Gastrocnemius medialis (tissue), 4 donors: Measurements from ENCODE around the gene TRIM14. TPM values are rescaled to one million over a fixed set of nuclear protein-coding genes. Genes with fewer than 3 reads are reported as not detected.
"Not testable (repeated sequence)": the region's sequence is repeated elsewhere in the genome, so short reads cannot be mapped to it uniquely, and the experiment has no call there.

Experiments
- ATAC-seq, 2 donors: fragments of 150-250 bp; one replicate each; pipeline ENCODE4 v1.9.1; 2016
- DNase-seq, 2 donors: peaks; one replicate each; pipeline ENCODE4 v3.0.0-alpha.2; 2019
- H3K27ac ChIP-seq, 4 donors: fragments of 200-600 bp; sonication (generic); 1 replicate in 1 of 4; 2 replicates in 3 of 4; pipeline ENCODE4 v1.5.1; 2016 to 2018; ENCODE audit warnings: mild to moderate bottlenecking in 2 of 4, moderate library complexity in 1 of 4
- H3K27me3 ChIP-seq, 3 donors: fragments of 200-600 bp; sonication (generic) in 2 of 3; 1 replicate in 1 of 3; 2 replicates in 2 of 3; pipeline versions ENCODE4 v1.5.1 to v1.6.0; 2016 to 2019; ENCODE audit warnings: mild to moderate bottlenecking in 1 of 3, moderate library complexity in 1 of 3
- H3K36me3 ChIP-seq, 2 donors: fragments of 200-600 bp; sonication (generic) in 1 of 2; one replicate each; pipeline ENCODE4 v1.5.1; 2017 to 2018
- H3K4me1 ChIP-seq, 2 donors: fragments of 200-600 bp; sonication (generic) in 1 of 2; one replicate each; pipeline ENCODE4 v1.5.1; 2016 to 2017; ENCODE audit warnings: mild to moderate bottlenecking in 2 of 2
- H3K4me3 ChIP-seq, 4 donors: fragments of 200-600 bp; sonication (generic) in 3 of 4; 1 replicate in 1 of 4; 2 replicates in 3 of 4; pipeline ENCODE4 v1.5.1; 2016 to 2019; ENCODE audit warnings: mild to moderate bottlenecking in 2 of 4
- H3K9me3 ChIP-seq, 3 donors: fragments of 200-600 bp; sonication (generic) in 2 of 3; 1 replicate in 1 of 3; 2 replicates in 2 of 3; pipeline ENCODE4 v1.5.1; 2016 to 2019
- CTCF ChIP-seq, 5 experiments: fragments of 450-650 bp in 3 of 5; fragments of 200-600 bp in 2 of 5; sonication (generic) in 2 of 5; IDR thresholded peaks in 4 of 5; conservative IDR thresholded peaks in 1 of 5; 1 replicate in 4 of 5; 2 replicates in 1 of 5; pipeline ENCODE4 v1.5.1; 2016 to 2019; ENCODE audit warnings: antibody characterized with exemption in 5 of 5, mild to moderate bottlenecking in 3 of 5, moderate library complexity in 3 of 5
- POLR2A ChIP-seq, 2 donors: fragments of 450-650 bp; IDR thresholded peaks; one replicate each; pipeline ENCODE4 v1.6.1; 2017; ENCODE audit warnings: antibody characterized with exemption in 2 of 2, mild to moderate bottlenecking in 2 of 2, moderate library complexity in 2 of 2
- in situ Hi-C, 4 donors: fragments of 200-750 bp; cut with MboI; loops; one replicate each; pipeline versions ENCODE4 v1.15.0 to v1.8.0; 2017; ENCODE audit warnings: low sequenced_read_pairs in 4 of 4
- intact Hi-C: fragments of 100-400 bp; cut with DNase I; formaldehyde crosslinking; loops from one replicate; pipeline ENCODE4 v1.15.1; 2023; ENCODE audit warnings: low total_unique reads
- total RNA-seq, 4 donors: library from RNA; depleted of rRNA; stranded (reverse); fragments of >200 nt; gene quantifications; one replicate each; pipeline versions ENCODE4 v1.1.0 to v1.2.3, GENCODE V29; 2016

The TRIM14 gene
- total RNA-seq, 4 donors from 2014 or later: 1.1 to 3.2 (median 1.3) TPM

- no peak for DNase-seq
- no peak for ATAC-seq
Measured at GRCh38 chr9:98120476-98120875, 1.5 kb upstream of the TRIM14 start.

GRCh38 chr9:98117984-98118639, 910 bp downstream of the TRIM14 start:
- ATAC-seq (no peak), DNase-seq (no peak)
- in situ Hi-C loops: no loop called here
- no peaks in the 10 kb centered on the region for H3K36me3 ChIP-seq
- H3K4me1 ChIP-seq: peaks cover 0 to 5% of the 10 kb centered on the region in 2 donors
- TF ChIP-seq CTCF (IDR thresholded peaks at IDR 0.05 in 4 of 5, conservative IDR thresholded peaks at IDR 0.05 in 1 of 5): no peak
- no peak for TF ChIP-seq POLR2A (IDR thresholded peaks at IDR 0.05)
- no peaks in the 10 kb centered on the region for H3K9me3 ChIP-seq
- H3K27me3 ChIP-seq: peaks cover 0 to 3% (median 0%) of the 10 kb centered on the region in 3 donors
- H3K4me3 ChIP-seq: peak overlapping the region; percentile 60 to 89 (median 64)
- intact Hi-C loops: no loop called here
- H3K27ac ChIP-seq: peak overlapping the region in 1 of 4 donors; percentile 16

More at GRCh38 chr9:98120476-98120875, 1.5 kb upstream of the TRIM14 start:
- TF ChIP-seq CTCF (IDR thresholded peaks at IDR 0.05 in 4 of 5, conservative IDR thresholded peaks at IDR 0.05 in 1 of 5) (no peak), POLR2A (IDR thresholded peaks at IDR 0.05) (no peak)
- H3K27me3 ChIP-seq: peaks cover 0 to 3% (median 0%) of the 10 kb centered on the region in 3 donors
- intact Hi-C loops (no loop called here), in situ Hi-C loops (no loop called here)
- H3K4me1 ChIP-seq: peaks cover 0 to 5% of the 10 kb centered on the region in 2 donors
- no peaks in the 10 kb centered on the region for H3K9me3 ChIP-seq
- no peak overlapping the region for H3K4me3 ChIP-seq
- H3K36me3 ChIP-seq: no peaks in the 10 kb centered on the region
- H3K27ac ChIP-seq: peak overlapping the region in 1 of 4 donors; percentile 17

GRCh38 chr9:98117097-98117496, 1.9 kb downstream of the TRIM14 start:
- intact Hi-C loops, H3K36me3 ChIP-seq, H3K9me3 ChIP-seq, in situ Hi-C loops, DNase-seq, H3K27me3 ChIP-seq, H3K4me3 ChIP-seq, H3K4me1 ChIP-seq, ATAC-seq, H3K27ac ChIP-seq: not testable (repeated sequence)

- H3K27me3 ChIP-seq: no peaks in the 10 kb centered on the region
- no peak overlapping the region for H3K4me3 ChIP-seq
- in situ Hi-C loops (no loop called here), intact Hi-C loops (no loop called here)
- DNase-seq (no peak), ATAC-seq (no peak)
- no peaks in the 10 kb centered on the region for H3K4me1 ChIP-seq
- TF ChIP-seq CTCF (IDR thresholded peaks at IDR 0.05 in 4 of 5, conservative IDR thresholded peaks at IDR 0.05 in 1 of 5) (no peak), POLR2A (IDR thresholded peaks at IDR 0.05) (no peak)
- no peak overlapping the region for H3K27ac ChIP-seq
- H3K36me3 ChIP-seq: no peaks in the 10 kb centered on the region
- H3K9me3 ChIP-seq: no peaks in the 10 kb centered on the region
Measured at GRCh38 chr9:98109052-98109451, 10.0 kb downstream of the TRIM14 start.

- no peak for DNase-seq
- Histone ChIP-seq H3K4me3 (no peak overlapping the region), H3K4me1 (no peaks in the 10 kb centered on the region), H3K27me3 (no peaks in the 10 kb centered on the region), H3K36me3 (no peaks in the 10 kb centered on the region), H3K9me3 (no peaks in the 10 kb centered on the region), H3K27ac (no peak overlapping the region)
- intact Hi-C loops: no loop called here
- in situ Hi-C loops: no loop called here
- no peak for ATAC-seq
- no peak for TF ChIP-seq POLR2A (IDR thresholded peaks at IDR 0.05)
- TF ChIP-seq CTCF (IDR thresholded peaks at IDR 0.05 in 4 of 5, conservative IDR thresholded peaks at IDR 0.05 in 1 of 5): no peak
Measured at GRCh38 chr9:98108531-98109031, 10.4 kb downstream of the TRIM14 start.
